ENCODE measurements around the gene MIX23.
A peak's percentile ranks its signal among the peaks of the same experiment; 100 is the strongest.

The MIX23 gene

GRCh38 chr3:122351612-122352011 is 31.4 kb downstream of the MIX23 start:
- DNase-seq (ENCODE audit: low read depth) = no peak

- peak; percentile 65 for DNase-seq (ENCODE audit: low read depth)
Measured at GRCh38 chr3:122350814-122351418, 32.1 kb downstream of the MIX23 start.

GRCh38 chr3:122349171-122349570 is 33.9 kb downstream of the MIX23 start:
- no peak for DNase-seq (ENCODE audit: low read depth)

- DNase-seq (ENCODE audit: low read depth) = no peak
Measured at GRCh38 chr3:122343654-122344053, 39.4 kb downstream of the MIX23 start.

- no peak for DNase-seq (ENCODE audit: low read depth)
Measured at GRCh38 chr3:122342803-122343202, 40.2 kb downstream of the MIX23 start.

GRCh38 chr3:122332551-122332950 is 50.5 kb downstream of the MIX23 start:
- DNase-seq (ENCODE audit: low read depth) = no peak

- DNase-seq (ENCODE audit: low read depth) = no peak
Measured at GRCh38 chr3:122331886-122332285, 51.1 kb downstream of the MIX23 start.

GRCh38 chr3:122325769-122326168 is 57.3 kb downstream of the MIX23 start:
- DNase-seq (ENCODE audit: low read depth) = no peak

GRCh38 chr3:122324871-122325323 is 58.1 kb downstream of the MIX23 start, which contains the start of gene CSTA:
Gene CSTA, plus strand, starts transcription at chr3:122325248. Its CDS starts 45 bp downstream, at chr3:122325293.
- DNase-seq (ENCODE audit: low read depth) = peak; percentile 20

- no peak for DNase-seq (ENCODE audit: low read depth)
Measured at GRCh38 chr3:122322095-122323075, 60.6 kb downstream of the MIX23 start.

GRCh38 chr3:122318620-122319019 is 64.4 kb downstream of the MIX23 start:
- DNase-seq (ENCODE audit: low read depth) = no peak

GRCh38 chr3:122316368-122316767 is 66.7 kb downstream of the MIX23 start:
- DNase-seq (ENCODE audit: low read depth) = no peak

- DNase-seq (ENCODE audit: low read depth) = no peak
Measured at GRCh38 chr3:122315619-122316018, 67.4 kb downstream of the MIX23 start.

- DNase-seq (ENCODE audit: low read depth) = peak; percentile 14
Measured at GRCh38 chr3:122314228-122314876, 68.7 kb downstream of the MIX23 start.

- peak; percentile 73 for DNase-seq (ENCODE audit: low read depth)
Measured at GRCh38 chr3:122313281-122313680, 69.8 kb downstream of the MIX23 start.

GRCh38 chr3:122312826-122313225 is 70.2 kb downstream of the MIX23 start:
- peak; percentile 93 for DNase-seq (ENCODE audit: low read depth)

- DNase-seq (ENCODE audit: low read depth) = peak; percentile 7
Measured at GRCh38 chr3:122310361-122310760, 72.7 kb downstream of the MIX23 start.

All from amniotic epithelial cell (primary cell).